Myocyte (in vitro differentiated cells): ENCODE measurements around the gene CNTNAP2. TPM values are rescaled to one million over a fixed set of nuclear protein-coding genes. Genes with fewer than 3 reads are reported as not detected.

ENCODE experiments used
- DNase-seq: peaks from one replicate; pipeline ENCODE4 v3.0.0-alpha.2; 2012; ENCODE audit warnings: low read depth
- total RNA-seq: library from RNA; depleted of rRNA; stranded (reverse); fragments of >200 nt; gene quantifications from 2 replicates; pipeline ENCODE4 v1.2.3, GENCODE V29; 2014

The CNTNAP2 gene
- total RNA-seq, 1 donor from 2014 or later = not detected

GRCh38 chr7:146661435-146661834 lies 544.8 kb downstream of the CNTNAP2 start:
- no peak for DNase-seq

GRCh38 chr7:146661929-146662328 lies 545.3 kb downstream of the CNTNAP2 start:
- no peak for DNase-seq

- DNase-seq = no peak
Measured at GRCh38 chr7:146665023-146665422, 548.4 kb downstream of the CNTNAP2 start.

- no peak for DNase-seq
Measured at GRCh38 chr7:146670532-146670931, 553.9 kb downstream of the CNTNAP2 start.

- DNase-seq = no peak
Measured at GRCh38 chr7:146681487-146681886, 564.9 kb downstream of the CNTNAP2 start.

- no peak for DNase-seq
Measured at GRCh38 chr7:146683439-146683838, 566.8 kb downstream of the CNTNAP2 start.

- DNase-seq = no peak
Measured at GRCh38 chr7:146690987-146691386, 574.4 kb downstream of the CNTNAP2 start.

GRCh38 chr7:146698995-146699610 lies 582.5 kb downstream of the CNTNAP2 start:
- DNase-seq = no peak

GRCh38 chr7:146700015-146700560 lies 583.5 kb downstream of the CNTNAP2 start:
- no peak for DNase-seq

GRCh38 chr7:146701166-146701565 lies 584.6 kb downstream of the CNTNAP2 start:
- DNase-seq = no peak

GRCh38 chr7:146702898-146703297 lies 586.3 kb downstream of the CNTNAP2 start:
- no peak for DNase-seq

GRCh38 chr7:146709451-146710027 lies 592.9 kb downstream of the CNTNAP2 start:
- no peak for DNase-seq

GRCh38 chr7:146713205-146713604 lies 596.6 kb downstream of the CNTNAP2 start:
- DNase-seq = no peak

GRCh38 chr7:146713934-146714333 lies 597.3 kb downstream of the CNTNAP2 start:
- DNase-seq = no peak

- no peak for DNase-seq
Measured at GRCh38 chr7:146720195-146720594, 603.6 kb downstream of the CNTNAP2 start.

GRCh38 chr7:146722986-146723385 lies 606.4 kb downstream of the CNTNAP2 start:
- no peak for DNase-seq

- DNase-seq = no peak
Measured at GRCh38 chr7:146725520-146725919, 608.9 kb downstream of the CNTNAP2 start.

- DNase-seq = no peak
Measured at GRCh38 chr7:146728141-146728540, 611.5 kb downstream of the CNTNAP2 start.

GRCh38 chr7:146728611-146729010 lies 612.0 kb downstream of the CNTNAP2 start:
- DNase-seq = no peak

GRCh38 chr7:146731185-146731584 lies 614.6 kb downstream of the CNTNAP2 start:
- no peak for DNase-seq

- no peak for DNase-seq
Measured at GRCh38 chr7:146735992-146736391, 619.4 kb downstream of the CNTNAP2 start.

GRCh38 chr7:146736446-146737190 lies 620.0 kb downstream of the CNTNAP2 start:
- no peak for DNase-seq
